Inflammatory macrophage treated with lipopolysaccharide for 1 hour (primary cell): Measurements from ENCODE around the gene MYBPH.

Experiments
- DNase-seq, 2 donors: peaks; one replicate each; pipeline ENCODE4 v3.0.0-alpha.2; 2020 to 2022

Gene MYBPH

DNA sequence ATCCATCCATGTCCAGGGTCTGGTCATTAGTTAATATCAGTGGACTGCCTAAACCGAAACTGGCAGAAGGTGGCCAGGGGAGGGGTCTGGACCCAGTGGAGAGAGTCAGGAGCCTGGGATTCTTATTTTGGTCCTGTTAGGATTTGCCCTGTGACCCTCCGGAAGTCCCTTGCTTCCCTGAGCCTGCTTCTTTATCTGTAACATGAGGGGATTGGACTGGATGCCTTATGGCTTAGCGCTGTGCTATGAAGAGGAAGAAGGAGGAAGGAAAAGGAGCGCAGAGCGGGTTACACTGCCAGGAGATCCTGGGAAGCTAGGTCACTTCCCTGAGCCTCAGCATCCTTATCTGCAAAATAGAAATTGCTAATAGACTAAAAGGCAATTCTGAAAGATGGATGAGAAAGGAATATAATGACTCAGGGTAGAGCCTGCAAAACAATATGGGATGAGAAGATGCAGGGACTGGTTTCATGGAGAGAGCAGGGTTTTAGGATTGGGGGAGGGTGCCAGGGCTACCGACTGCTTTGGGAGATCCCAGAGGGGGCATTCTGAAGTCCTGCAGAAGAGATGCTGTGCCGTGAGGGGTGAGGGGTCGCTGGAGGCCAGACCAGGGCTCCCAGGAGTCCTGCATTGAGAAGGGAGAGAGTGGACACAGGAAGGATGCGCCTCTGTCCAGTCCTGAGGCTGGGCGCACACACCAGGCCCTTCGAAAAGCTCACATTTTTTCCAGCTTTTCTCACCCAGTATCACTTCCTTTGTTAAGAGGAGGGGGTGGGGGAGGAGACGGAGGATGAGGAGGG, 48.6 kb downstream of the MYBPH start:
- DNase-seq: no peak

DNA sequence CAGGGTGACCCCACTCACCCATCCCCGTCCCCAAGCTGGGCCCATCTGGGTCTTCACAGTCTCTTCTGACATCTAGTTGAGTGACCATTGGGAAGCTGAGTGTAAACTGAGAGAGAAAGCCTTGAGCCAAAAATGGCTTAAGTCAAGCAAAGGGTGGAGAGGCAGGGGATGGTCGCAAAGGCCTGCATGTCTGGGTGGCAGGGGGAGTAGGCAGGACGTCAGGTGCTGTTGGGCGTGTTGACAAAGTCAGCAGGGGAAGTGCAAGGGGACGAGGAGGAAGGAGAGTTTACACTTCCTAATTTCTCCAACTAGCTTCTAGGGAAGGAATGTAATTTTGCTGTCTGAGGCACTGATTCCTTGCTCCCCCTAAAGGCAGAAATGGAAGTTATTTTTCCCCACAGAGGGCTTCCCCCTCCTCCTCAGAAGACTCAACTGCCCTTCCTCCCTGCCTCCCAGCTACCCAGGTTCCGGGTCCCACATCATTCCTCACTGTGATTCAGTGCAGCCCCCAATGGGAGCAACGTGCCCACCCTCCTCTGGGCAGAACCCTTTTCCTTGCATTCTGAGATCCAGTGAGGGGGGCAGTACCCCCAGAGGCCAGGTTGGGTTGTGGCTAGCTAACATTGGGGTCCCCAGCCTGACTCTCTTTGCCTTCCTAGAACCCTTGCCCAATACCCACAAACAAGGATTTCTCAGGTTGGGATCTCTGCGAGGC, 49.3 kb downstream of the MYBPH start:
- peak; percentile 72 to 75 for DNase-seq

DNA sequence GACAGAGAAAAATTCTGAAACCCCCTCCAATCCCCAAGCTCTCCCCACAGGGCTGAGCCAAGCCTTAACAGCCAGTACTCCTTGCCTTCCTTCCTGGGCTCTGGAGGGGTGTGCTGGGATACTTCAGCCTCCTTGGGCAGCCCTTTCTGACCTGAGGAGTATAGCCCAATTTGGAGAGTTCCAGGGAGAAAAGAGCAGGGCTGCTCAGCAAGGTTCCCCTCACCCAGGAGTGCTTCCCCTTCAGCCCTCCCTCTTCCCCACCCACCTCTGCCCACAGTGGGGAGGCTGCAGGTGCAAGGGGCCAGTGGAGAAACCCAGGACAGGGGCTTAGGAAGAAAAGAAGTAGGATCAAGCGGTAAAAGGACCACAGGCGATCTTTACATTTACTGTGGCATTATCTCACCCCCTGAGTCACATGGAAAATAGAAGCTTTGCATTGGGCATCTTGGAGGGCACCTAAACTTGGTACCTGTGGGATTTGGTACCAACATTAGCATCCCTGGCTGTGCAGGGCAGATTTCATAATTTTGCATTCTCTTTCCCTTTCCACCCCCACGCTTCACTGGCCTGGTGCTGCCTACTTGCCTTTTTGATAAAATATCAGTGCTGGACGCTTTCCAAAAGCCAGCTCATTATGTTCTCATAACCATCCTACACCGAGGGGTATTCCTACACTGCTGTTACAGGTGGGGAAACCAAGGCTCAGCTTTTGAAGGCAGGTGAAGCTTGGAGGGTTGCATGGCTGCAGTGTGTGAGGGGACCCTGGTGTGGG, 50.9 kb downstream of the MYBPH start:
- no peak for DNase-seq

DNA sequence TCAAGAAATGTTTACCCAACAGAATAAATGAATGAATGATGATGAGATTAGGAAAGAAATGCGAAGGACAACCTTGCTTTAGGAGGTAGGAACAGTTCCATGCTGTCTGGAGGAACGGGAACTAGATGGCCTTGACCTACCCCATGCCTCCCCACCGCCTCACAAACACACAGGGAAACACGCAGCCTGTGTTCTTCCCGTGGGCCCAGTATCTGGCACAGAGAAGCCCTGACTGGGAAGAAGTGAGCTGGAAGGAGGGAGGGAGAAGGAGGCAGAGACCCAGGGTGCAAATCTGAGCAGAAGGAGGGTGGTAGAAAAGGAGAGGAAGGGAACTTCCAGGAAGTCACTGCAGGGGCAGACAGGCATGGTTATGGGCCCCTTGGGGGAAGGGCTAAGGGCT, 51.6 kb downstream of the MYBPH start:
- no peak for DNase-seq

GRCh38 chr1:203122159-203122558, 53.5 kb downstream of the MYBPH start:
- DNase-seq: no peak

DNA sequence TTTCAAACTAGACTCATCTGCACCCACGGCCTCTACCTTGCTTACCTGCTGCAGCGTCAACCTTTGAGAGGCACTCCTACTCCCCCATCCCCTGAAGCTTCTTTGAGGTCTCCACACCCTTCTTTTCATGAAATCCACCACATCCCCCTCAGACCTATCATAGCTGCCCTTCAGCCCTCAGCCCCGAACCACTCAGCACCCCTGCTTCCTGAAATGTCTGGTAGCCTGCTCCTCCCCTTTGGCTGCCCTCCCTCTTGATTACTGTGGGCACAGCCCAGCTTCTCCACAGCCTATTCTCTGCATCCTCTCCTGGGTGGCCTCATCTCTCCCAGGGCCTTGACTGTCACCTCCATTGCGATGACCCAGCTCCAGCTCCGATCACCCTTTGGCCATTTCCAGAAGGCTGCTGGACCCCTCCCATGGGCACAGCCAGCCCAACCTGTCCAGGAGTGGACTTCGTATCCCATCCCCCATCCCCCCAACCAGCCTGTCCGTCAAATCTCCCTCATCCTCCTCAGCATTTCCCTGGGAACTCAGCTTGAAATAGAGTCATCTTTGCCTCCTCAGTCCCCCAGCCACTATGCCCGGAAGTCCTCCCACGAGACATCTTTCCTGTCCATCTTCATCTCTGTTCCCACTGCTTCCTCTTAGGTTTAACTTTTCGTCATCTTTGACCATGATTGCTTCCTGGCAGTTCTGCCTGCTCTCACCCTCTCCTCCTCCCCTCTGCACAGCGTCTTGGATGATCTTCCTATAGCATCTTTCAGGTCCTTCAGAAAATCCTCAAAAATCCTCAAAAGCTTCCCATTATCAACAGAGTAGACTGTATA, 54.2 kb downstream of the MYBPH start:
- DNase-seq: peak; percentile 37 to 42

GRCh38 chr1:203120325-203121153, 55.1 kb downstream of the MYBPH start:
- DNase-seq: no peak
